ENCODE measurements around the gene FOXC1. TPM values are rescaled to one million over a fixed set of nuclear protein-coding genes. Genes with fewer than 3 reads are reported as not detected.

Gene FOXC1
- polyA plus RNA-seq, 1 donor: 0.48 TPM

DNA sequence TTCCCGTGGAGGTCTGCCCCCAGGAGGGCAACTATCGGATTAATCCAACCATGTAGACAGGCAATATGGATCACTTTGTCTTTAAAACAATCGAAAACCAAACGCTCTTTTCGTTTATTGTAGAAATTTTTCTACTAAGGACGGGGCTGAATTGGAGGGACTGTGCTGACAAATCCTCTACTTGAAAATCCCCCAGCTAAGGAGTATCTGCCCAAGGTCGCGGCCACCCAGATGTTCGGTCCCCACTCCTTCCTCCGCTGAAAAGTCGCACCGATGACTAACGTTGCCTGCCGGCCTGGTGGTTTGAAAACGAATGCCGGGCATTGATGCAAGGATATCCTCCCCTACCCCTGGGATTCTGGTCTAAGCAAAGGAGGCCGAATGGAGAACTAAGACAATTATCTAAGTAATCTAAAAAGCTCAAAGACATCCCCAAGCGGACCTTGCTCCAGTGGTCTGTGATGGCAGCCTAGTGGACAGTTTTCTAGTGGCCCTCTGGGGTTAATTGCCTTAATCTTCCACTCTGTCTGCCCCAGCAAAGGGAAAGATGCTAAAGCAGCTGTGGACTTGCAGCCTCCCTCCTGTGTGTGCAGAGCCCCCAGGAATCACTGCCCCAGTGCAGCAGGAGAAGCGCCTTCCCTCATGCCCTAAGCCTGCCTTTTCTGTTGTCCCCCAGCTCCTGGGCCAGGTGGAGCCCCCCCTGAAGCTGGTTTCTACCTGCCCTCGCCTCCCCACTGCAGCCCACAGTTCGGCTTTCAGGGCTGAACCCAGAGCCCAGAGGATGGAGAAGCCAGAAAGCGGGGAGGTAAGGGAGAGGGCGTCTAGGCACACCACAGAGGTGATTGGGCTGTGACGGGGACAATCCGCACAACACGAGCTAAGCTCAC is 3.6 kb upstream of the FOXC1 start:
- DNase-seq: no peak
- H3K4me3 ChIP-seq (ENCODE audit: low read length): no peak overlapping the region
- WGBS (ENCODE audit: insufficient coverage, low lambda C conversion rate): no CpG with 5 or more reads among the region's 26 CpGs

DNA sequence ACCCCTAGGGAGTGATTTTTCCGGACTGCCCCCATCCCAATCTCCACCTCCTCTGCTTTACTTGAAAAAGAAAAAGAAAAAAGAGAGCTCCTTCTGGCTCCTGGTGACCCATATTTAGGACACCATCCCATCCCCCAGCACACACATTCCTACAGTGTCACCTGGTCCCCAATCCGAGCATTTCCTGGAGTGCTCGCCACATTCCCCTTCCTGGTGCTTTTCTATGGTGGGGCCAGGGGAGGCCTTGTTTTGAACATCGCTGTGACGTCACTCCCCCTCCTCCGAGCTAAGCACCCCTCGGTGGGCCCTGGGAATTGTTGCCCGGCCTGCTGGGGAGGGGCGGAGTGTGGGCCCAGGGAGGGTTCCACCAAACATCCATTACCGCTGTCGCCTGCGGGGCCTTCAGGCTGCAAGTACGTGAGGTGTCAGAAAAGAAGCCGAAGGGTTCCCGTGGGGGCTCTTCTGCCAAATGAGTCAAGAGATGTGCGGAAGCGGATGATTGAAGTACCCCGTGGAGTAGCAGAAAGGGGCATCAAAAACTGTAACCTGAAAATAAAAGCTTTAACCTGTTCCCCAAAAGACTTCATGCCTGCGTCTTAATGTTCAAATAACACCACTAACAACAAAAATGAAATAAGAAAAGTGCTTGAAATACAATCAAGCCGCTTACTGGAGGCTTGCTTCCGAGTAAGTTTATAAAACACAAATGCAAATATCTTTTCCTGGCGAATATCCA is 2.8 kb upstream of the FOXC1 start:
- no peak overlapping the region for H3K27ac ChIP-seq (ENCODE audit: low read length)
- H3K4me3 ChIP-seq (ENCODE audit: low read length): no peak overlapping the region
- no peaks in the 10 kb centered on the region for H3K36me3 ChIP-seq (ENCODE audit: control insufficient read depth, insufficient read depth, low read length)
- peaks cover 9% of the 10 kb centered on the region for H3K9me3 ChIP-seq (ENCODE audit: control insufficient read depth, low read depth, low read length)
- H3K4me1 ChIP-seq (ENCODE audit: control insufficient read depth, insufficient read depth, low read length): peaks cover 24% of the 10 kb centered on the region
- DNase-seq: no peak
- WGBS (ENCODE audit: insufficient coverage, low lambda C conversion rate): 7% methylated on average over 9 of the region's 22 CpGs
- peaks cover 87% of the 10 kb centered on the region for H3K27me3 ChIP-seq (ENCODE audit: control insufficient read depth, insufficient read depth, low read length)

More for the DNA sequence above, 3.6 kb upstream of the FOXC1 start:
- Histone ChIP-seq H3K27ac (ENCODE audit: low read length) (no peak overlapping the region), H3K4me1 (ENCODE audit: control insufficient read depth, insufficient read depth, low read length) (peaks cover 24% of the 10 kb centered on the region), H3K9me3 (ENCODE audit: control insufficient read depth, low read depth, low read length) (peaks cover 9% of the 10 kb centered on the region), H3K36me3 (ENCODE audit: control insufficient read depth, insufficient read depth, low read length) (no peaks in the 10 kb centered on the region), H3K27me3 (ENCODE audit: control insufficient read depth, insufficient read depth, low read length) (peaks cover 91% of the 10 kb centered on the region)

DNA sequence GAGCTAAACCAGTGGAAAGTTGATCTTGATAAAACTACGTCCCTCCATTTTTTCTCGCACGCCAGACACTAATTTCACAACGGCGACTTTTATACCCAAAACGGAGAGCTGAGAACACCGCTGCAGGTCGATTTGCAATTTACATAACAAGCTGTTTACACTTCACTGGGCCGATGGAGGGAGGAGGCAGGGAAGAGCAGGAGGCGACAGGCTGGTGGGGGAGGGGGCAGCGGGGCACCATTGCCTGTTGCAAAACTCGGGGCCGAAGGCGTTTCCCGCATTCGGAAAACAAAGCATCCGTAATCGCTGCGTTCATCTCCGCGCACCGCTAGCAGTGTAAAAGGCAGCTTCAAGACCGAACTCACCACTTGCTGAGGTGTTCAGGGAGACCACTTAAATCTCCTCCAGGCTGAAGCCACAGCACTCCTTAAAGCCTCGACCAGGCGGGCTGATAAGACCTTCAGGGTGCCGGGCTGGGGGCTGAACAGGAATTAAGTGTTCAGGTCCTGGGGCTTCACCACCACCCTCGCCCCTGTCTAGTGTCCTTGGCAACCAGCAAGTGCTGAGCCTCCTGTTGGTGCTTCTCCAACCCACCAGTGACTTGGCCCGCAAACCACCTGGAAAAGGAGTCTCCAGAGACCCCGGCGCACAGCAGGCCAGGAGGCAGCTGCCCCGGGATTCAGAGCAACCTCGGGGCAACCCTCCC is 2.0 kb upstream of the FOXC1 start:
- Histone ChIP-seq H3K27ac (ENCODE audit: low read length) (no peak overlapping the region), H3K4me3 (ENCODE audit: low read length) (no peak overlapping the region), H3K27me3 (ENCODE audit: control insufficient read depth, insufficient read depth, low read length) (peaks cover 87% of the 10 kb centered on the region), H3K9me3 (ENCODE audit: control insufficient read depth, low read depth, low read length) (peaks cover 9% of the 10 kb centered on the region), H3K4me1 (ENCODE audit: control insufficient read depth, insufficient read depth, low read length) (peaks cover 28% of the 10 kb centered on the region), H3K36me3 (ENCODE audit: control insufficient read depth, insufficient read depth, low read length) (no peaks in the 10 kb centered on the region)
- no CpG with 5 or more reads among the region's 32 CpGs for WGBS (ENCODE audit: insufficient coverage, low lambda C conversion rate)
- DNase-seq: peak in 1 of 2 donors; percentile 26

DNA sequence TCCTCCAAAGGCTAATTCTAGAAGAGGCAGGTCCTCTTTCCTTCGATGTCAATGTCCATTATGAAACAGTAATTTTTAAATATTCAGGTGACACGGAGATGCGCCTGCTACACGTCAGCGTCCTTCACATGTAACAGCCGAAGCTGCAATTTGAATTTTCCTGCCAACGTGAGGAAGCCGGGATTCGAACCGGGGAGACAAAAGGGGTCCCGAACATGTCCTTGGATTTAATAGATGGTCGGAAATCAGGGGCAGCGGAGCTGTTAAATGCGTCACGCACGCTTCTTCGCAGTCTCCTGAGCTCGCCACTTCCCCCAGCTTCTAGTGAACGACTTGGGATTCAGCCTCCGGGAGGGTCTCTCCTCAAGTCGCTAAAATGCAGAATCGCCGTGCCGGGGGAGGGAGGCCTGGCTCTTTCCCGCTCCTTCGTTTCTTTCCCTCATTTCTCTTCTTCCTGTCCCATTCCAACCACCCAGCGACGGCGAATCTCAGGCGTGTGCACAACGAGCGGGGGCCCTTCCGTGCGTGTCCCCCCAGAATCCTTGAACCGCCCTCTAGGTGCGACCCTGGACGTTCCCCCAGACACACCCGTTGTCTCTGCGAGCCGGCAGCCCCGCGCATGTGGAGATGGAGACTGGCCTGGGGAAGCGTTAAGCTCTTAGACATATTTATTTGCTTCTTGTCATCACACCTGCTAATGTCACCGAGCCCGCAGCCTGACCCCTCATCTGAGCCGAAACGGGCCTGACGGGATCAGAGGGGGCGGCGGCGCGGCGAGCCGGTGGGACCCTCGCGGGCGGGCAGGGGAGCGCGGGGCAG is 1.3 kb upstream of the FOXC1 start:
- WGBS (ENCODE audit: insufficient coverage, low lambda C conversion rate): 0% methylated on average over 1 of the region's 59 CpGs
- H3K27ac ChIP-seq (ENCODE audit: low read length): no peak overlapping the region
- H3K27me3 ChIP-seq (ENCODE audit: control insufficient read depth, insufficient read depth, low read length): peaks cover 86% of the 10 kb centered on the region
- peaks cover 9% of the 10 kb centered on the region for H3K9me3 ChIP-seq (ENCODE audit: control insufficient read depth, low read depth, low read length)
- H3K4me3 ChIP-seq (ENCODE audit: low read length): no peak overlapping the region
- H3K36me3 ChIP-seq (ENCODE audit: control insufficient read depth, insufficient read depth, low read length): no peaks in the 10 kb centered on the region
- DNase-seq: no peak
- peaks cover 28% of the 10 kb centered on the region for H3K4me1 ChIP-seq (ENCODE audit: control insufficient read depth, insufficient read depth, low read length)

- H3K9me3 ChIP-seq (ENCODE audit: control insufficient read depth, low read depth, low read length): peaks cover 14% of the 10 kb centered on the region
- H3K4me1 ChIP-seq (ENCODE audit: control insufficient read depth, insufficient read depth, low read length): peaks cover 26% of the 10 kb centered on the region
- no peaks in the 10 kb centered on the region for H3K36me3 ChIP-seq (ENCODE audit: control insufficient read depth, insufficient read depth, low read length)
- H3K27me3 ChIP-seq (ENCODE audit: control insufficient read depth, insufficient read depth, low read length): peaks cover 86% of the 10 kb centered on the region
- peak in 1 of 2 donors; percentile 18 for DNase-seq
- H3K4me3 ChIP-seq (ENCODE audit: low read length): peak overlapping the region; percentile 6
- no CpG with 5 or more reads among the region's 58 CpGs for WGBS (ENCODE audit: insufficient coverage, low lambda C conversion rate)
- H3K27ac ChIP-seq (ENCODE audit: low read length): no peak overlapping the region
Measured at GRCh38 chr6:1609041-1609647, 571 bp upstream of the FOXC1 start.

DNA sequence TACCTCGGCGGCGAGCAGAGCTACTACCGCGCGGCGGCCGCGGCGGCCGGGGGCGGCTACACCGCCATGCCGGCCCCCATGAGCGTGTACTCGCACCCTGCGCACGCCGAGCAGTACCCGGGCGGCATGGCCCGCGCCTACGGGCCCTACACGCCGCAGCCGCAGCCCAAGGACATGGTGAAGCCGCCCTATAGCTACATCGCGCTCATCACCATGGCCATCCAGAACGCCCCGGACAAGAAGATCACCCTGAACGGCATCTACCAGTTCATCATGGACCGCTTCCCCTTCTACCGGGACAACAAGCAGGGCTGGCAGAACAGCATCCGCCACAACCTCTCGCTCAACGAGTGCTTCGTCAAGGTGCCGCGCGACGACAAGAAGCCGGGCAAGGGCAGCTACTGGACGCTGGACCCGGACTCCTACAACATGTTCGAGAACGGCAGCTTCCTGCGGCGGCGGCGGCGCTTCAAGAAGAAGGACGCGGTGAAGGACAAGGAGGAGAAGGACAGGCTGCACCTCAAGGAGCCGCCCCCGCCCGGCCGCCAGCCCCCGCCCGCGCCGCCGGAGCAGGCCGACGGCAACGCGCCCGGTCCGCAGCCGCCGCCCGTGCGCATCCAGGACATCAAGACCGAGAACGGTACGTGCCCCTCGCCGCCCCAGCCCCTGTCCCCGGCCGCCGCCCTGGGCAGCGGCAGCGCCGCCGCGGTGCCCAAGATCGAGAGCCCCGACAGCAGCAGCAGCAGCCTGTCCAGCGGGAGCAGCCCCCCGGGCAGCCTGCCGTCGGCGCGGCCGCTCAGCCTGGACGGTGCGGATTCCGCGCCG is 994 bp downstream of the FOXC1 start:
- Histone ChIP-seq H3K9me3 (ENCODE audit: control insufficient read depth, low read depth, low read length) (peaks cover 19% of the 10 kb centered on the region), H3K4me3 (ENCODE audit: low read length) (no peak overlapping the region), H3K36me3 (ENCODE audit: control insufficient read depth, insufficient read depth, low read length) (no peaks in the 10 kb centered on the region), H3K27me3 (ENCODE audit: control insufficient read depth, insufficient read depth, low read length) (peaks cover 86% of the 10 kb centered on the region), H3K27ac (ENCODE audit: low read length) (no peak overlapping the region), H3K4me1 (ENCODE audit: control insufficient read depth, insufficient read depth, low read length) (peaks cover 22% of the 10 kb centered on the region)
- DNase-seq: peak in 1 of 2 donors; percentile 33
- no CpG with 5 or more reads among the region's 101 CpGs for WGBS (ENCODE audit: insufficient coverage, low lambda C conversion rate)

DNA sequence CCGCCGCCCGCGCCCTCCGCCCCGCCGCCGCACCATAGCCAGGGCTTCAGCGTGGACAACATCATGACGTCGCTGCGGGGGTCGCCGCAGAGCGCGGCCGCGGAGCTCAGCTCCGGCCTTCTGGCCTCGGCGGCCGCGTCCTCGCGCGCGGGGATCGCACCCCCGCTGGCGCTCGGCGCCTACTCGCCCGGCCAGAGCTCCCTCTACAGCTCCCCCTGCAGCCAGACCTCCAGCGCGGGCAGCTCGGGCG is 1.5 kb downstream of the FOXC1 start:
- Histone ChIP-seq H3K4me1 (ENCODE audit: control insufficient read depth, insufficient read depth, low read length) (peaks cover 22% of the 10 kb centered on the region), H3K9me3 (ENCODE audit: control insufficient read depth, low read depth, low read length) (peaks cover 19% of the 10 kb centered on the region), H3K4me3 (ENCODE audit: low read length) (no peak overlapping the region), H3K27me3 (ENCODE audit: control insufficient read depth, insufficient read depth, low read length) (peaks cover 86% of the 10 kb centered on the region), H3K36me3 (ENCODE audit: control insufficient read depth, insufficient read depth, low read length) (no peaks in the 10 kb centered on the region), H3K27ac (ENCODE audit: low read length) (no peak overlapping the region)
- DNase-seq: no peak
- no CpG with 5 or more reads among the region's 38 CpGs for WGBS (ENCODE audit: insufficient coverage, low lambda C conversion rate)

DNA sequence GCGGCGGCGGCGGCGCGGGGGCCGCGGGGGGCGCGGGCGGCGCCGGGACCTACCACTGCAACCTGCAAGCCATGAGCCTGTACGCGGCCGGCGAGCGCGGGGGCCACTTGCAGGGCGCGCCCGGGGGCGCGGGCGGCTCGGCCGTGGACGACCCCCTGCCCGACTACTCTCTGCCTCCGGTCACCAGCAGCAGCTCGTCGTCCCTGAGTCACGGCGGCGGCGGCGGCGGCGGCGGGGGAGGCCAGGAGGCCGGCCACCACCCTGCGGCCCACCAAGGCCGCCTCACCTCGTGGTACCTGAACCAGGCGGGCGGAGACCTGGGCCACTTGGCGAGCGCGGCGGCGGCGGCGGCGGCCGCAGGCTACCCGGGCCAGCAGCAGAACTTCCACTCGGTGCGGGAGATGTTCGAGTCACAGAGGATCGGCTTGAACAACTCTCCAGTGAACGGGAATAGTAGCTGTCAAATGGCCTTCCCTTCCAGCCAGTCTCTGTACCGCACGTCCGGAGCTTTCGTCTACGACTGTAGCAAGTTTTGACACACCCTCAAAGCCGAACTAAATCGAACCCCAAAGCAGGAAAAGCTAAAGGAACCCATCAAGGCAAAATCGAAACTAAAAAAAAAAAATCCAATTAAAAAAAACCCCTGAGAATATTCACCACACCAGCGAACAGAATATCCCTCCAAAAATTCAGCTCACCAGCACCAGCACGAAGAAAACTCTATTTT is 2.0 kb downstream of the FOXC1 start:
- peak in 1 of 2 donors; percentile 51 for DNase-seq
- Histone ChIP-seq H3K4me1 (ENCODE audit: control insufficient read depth, insufficient read depth, low read length) (peaks cover 22% of the 10 kb centered on the region), H3K9me3 (ENCODE audit: control insufficient read depth, low read depth, low read length) (peaks cover 19% of the 10 kb centered on the region), H3K36me3 (ENCODE audit: control insufficient read depth, insufficient read depth, low read length) (no peaks in the 10 kb centered on the region), H3K27me3 (ENCODE audit: control insufficient read depth, insufficient read depth, low read length) (peaks cover 86% of the 10 kb centered on the region), H3K4me3 (ENCODE audit: low read length) (peak overlapping the region; percentile 18), H3K27ac (ENCODE audit: low read length) (no peak overlapping the region)
- WGBS (ENCODE audit: insufficient coverage, low lambda C conversion rate): 0% methylated on average over 1 of the region's 71 CpGs

Measured in large intestine (tissue), 3 donors.